ENCODE data around the gene MACROD2. TPM values are rescaled to one million over a fixed set of nuclear protein-coding genes. Genes with fewer than 3 reads are reported as not detected.

Gene MACROD2
- total RNA-seq, 1 experiment from 2014 or later, result 3.7 TPM

- no peak for DNase-seq (ENCODE audit: low read depth, low spot score)
- no TSS peak for BruUV-seq (replicated peaks)
- Histone ChIP-seq H3K9me3 (ENCODE audit: control insufficient read depth in 1 of 2, insufficient read depth in 1 of 2, low read depth in 1 of 2, low read length in 2 of 2) (peaks cover 0 to 6% of the 10 kb centered on the region in 2 experiments; a peak in 2 of 4 replicates), H3K4me3 (replicated peaks in 1 of 2; ENCODE audit: low read depth in 1 of 2, low read length in 2 of 2) (no peak overlapping the region), H3K79me2 (ENCODE audit: insufficient read depth, low read length) (no peaks in the 10 kb centered on the region), H3K9ac (ENCODE audit: low read length) (no peak overlapping the region), H2AFZ (ENCODE audit: low read depth, low read length, poor library complexity, severe bottlenecking) (no peak overlapping the region), H3K4me1 (ENCODE audit: control insufficient read depth in 1 of 2, insufficient read depth in 2 of 2, low read length in 2 of 2) (no peaks in the 10 kb centered on the region), H4K20me1 (ENCODE audit: insufficient read depth) (no peaks in the 10 kb centered on the region), H3K27ac (ENCODE audit: low read depth, low read length) (no peak overlapping the region), H3K4me2 (ENCODE audit: low read length) (no peak overlapping the region), H3K9me2 (ENCODE audit: insufficient read depth) (no peaks in the 10 kb centered on the region), H3K36me3 (ENCODE audit: control insufficient read depth in 1 of 2, insufficient read depth in 2 of 2, low read length in 2 of 2) (no peaks in the 10 kb centered on the region), H3K27me3 (ENCODE audit: insufficient read depth, low read length) (no peaks in the 10 kb centered on the region)
- intact Hi-C loops (cut with micrococcal nuclease), result no loop called here
- ATAC-seq, result no peak
- CTCF ChIA-PET, result no interaction called here
- TF ChIP-seq ZFX (IDR thresholded peaks at IDR 0.05), result no peak
- no peak for TF ChIP-seq POLR2A (IDR thresholded peaks at IDR 0.05; ENCODE audit: borderline replicate concordance, extremely low read depth, insufficient read depth, insufficient read length)
- POLR2A ChIA-PET, result no interaction called here
- RAD21 ChIA-PET (ENCODE audit: low non-redundant PET in 1 of 2, low total read pairs in 2 of 2, uncharacterized antibody in 2 of 2, unreplicated experiment in 2 of 2), result no interaction called here
Observed at GRCh38 chr20:15296422-15296821, 1301.1 kb downstream of the MACROD2 start.

GRCh38 chr20:15297059-15297875 lies 1302.0 kb downstream of the MACROD2 start:
- intact Hi-C loops (cut with micrococcal nuclease), result no loop called here
- Histone ChIP-seq H3K79me2 (ENCODE audit: insufficient read depth, low read length) (no peaks in the 10 kb centered on the region), H3K4me1 (ENCODE audit: control insufficient read depth in 1 of 2, insufficient read depth in 2 of 2, low read length in 2 of 2) (no peaks in the 10 kb centered on the region), H3K36me3 (ENCODE audit: control insufficient read depth in 1 of 2, insufficient read depth in 2 of 2, low read length in 2 of 2) (no peaks in the 10 kb centered on the region), H4K20me1 (ENCODE audit: insufficient read depth) (no peaks in the 10 kb centered on the region), H3K27me3 (ENCODE audit: insufficient read depth, low read length) (no peaks in the 10 kb centered on the region), H3K9me2 (ENCODE audit: insufficient read depth) (no peaks in the 10 kb centered on the region), H2AFZ (ENCODE audit: low read depth, low read length, poor library complexity, severe bottlenecking) (no peak overlapping the region), H3K9ac (ENCODE audit: low read length) (no peak overlapping the region), H3K27ac (ENCODE audit: low read depth, low read length) (no peak overlapping the region), H3K9me3 (ENCODE audit: control insufficient read depth in 1 of 2, insufficient read depth in 1 of 2, low read depth in 1 of 2, low read length in 2 of 2) (peaks cover 0 to 6% of the 10 kb centered on the region in 2 experiments; a peak in 2 of 4 replicates), H3K4me2 (ENCODE audit: low read length) (no peak overlapping the region), H3K4me3 (replicated peaks in 1 of 2; ENCODE audit: low read depth in 1 of 2, low read length in 2 of 2) (no peak overlapping the region)
- DNase-seq (ENCODE audit: low read depth, low spot score) (no peak), ATAC-seq (no peak)
- ChIA-PET RAD21 (ENCODE audit: low non-redundant PET in 1 of 2, low total read pairs in 2 of 2, uncharacterized antibody in 2 of 2, unreplicated experiment in 2 of 2) (no interaction called here), CTCF (no interaction called here), POLR2A (no interaction called here)
- no TSS peak for BruUV-seq (replicated peaks)
- TF ChIP-seq RAD21 (IDR thresholded peaks at IDR 0.05; ENCODE audit: low read depth) (no peak), CBX3 (IDR thresholded peaks at IDR 0.05; ENCODE audit: low read depth) (no peak), MAX (IDR thresholded peaks at IDR 0.05) (no peak), POLR2A (IDR thresholded peaks at IDR 0.05; ENCODE audit: borderline replicate concordance, extremely low read depth, insufficient read depth, insufficient read length) (no peak), ELF1 (IDR thresholded peaks at IDR 0.05; ENCODE audit: borderline replicate concordance, low read depth) (no peak), POLR2AphosphoS5 (IDR thresholded peaks at IDR 0.05; ENCODE audit: low read depth, low read length) (no peak), SP1 (IDR thresholded peaks at IDR 0.05; ENCODE audit: low read depth) (no peak), JUND (IDR thresholded peaks at IDR 0.05) (no peak), FOSL1 (IDR thresholded peaks at IDR 0.05; ENCODE audit: low read depth) (no peak), EGR1 (IDR thresholded peaks at IDR 0.05; ENCODE audit: low read depth) (no peak), SRF (IDR thresholded peaks at IDR 0.05; ENCODE audit: low read depth) (no peak), SIN3A (IDR thresholded peaks at IDR 0.05; ENCODE audit: low read depth) (no peak), TCF7L2 (IDR thresholded peaks at IDR 0.05; ENCODE audit: borderline replicate concordance, extremely low read depth, insufficient read depth, insufficient read length) (no peak), CEBPB (IDR thresholded peaks at IDR 0.05; ENCODE audit: low read depth) (no peak), ZFX (IDR thresholded peaks at IDR 0.05) (no peak)
- TF ChIP-seq, protein P1, sequence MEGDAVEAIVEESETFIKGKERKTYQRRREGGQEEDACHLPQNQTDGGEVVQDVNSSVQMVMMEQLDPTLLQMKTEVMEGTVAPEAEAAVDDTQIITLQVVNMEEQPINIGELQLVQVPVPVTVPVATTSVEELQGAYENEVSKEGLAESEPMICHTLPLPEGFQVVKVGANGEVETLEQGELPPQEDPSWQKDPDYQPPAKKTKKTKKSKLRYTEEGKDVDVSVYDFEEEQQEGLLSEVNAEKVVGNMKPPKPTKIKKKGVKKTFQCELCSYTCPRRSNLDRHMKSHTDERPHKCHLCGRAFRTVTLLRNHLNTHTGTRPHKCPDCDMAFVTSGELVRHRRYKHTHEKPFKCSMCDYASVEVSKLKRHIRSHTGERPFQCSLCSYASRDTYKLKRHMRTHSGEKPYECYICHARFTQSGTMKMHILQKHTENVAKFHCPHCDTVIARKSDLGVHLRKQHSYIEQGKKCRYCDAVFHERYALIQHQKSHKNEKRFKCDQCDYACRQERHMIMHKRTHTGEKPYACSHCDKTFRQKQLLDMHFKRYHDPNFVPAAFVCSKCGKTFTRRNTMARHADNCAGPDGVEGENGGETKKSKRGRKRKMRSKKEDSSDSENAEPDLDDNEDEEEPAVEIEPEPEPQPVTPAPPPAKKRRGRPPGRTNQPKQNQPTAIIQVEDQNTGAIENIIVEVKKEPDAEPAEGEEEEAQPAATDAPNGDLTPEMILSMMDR (IDR thresholded peaks at IDR 0.05 in 2 of 3, conservative IDR thresholded peaks at IDR 0.05 in 1 of 3; ENCODE audit: borderline replicate concordance in 1 of 3, insufficient read depth in 1 of 3, low read depth in 2 of 3, low read length in 2 of 3), result no peak
- TF ChIP-seq, protein P2, sequence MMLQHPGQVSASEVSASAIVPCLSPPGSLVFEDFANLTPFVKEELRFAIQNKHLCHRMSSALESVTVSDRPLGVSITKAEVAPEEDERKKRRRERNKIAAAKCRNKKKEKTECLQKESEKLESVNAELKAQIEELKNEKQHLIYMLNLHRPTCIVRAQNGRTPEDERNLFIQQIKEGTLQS (IDR thresholded peaks at IDR 0.05), result no peak

Measured in HCT116 (cell line).